Keratinocyte (primary cell): ENCODE data around the gene PMF1.

Experiments
- EZH2 ChIP-seq: IDR thresholded peaks from one replicate; pipeline ENCODE4 v1.6.1; 2012; ENCODE audit warnings: inconsistent platforms, mild to moderate bottlenecking, low read length, moderate library complexity
- TF ChIP-seq, protein P1 (sequence below), 3 experiments: IDR thresholded peaks in 1 of 3; conservative IDR thresholded peaks in 1 of 3; optimal IDR thresholded peaks in 1 of 3; 2 replicates in 2 of 3; 3 replicates in 1 of 3; pipeline versions ENCODE3 to v1.5.1; 2011; ENCODE audit warnings: low read length in 3 of 3, mild to moderate bottlenecking in 3 of 3, moderate library complexity in 2 of 3, control low read depth in 1 of 3, inconsistent platforms in 1 of 3; ENCODE audit not compliant: insufficient read depth in 2 of 3; ENCODE audit errors: extremely low read depth in 1 of 3

DNA sequence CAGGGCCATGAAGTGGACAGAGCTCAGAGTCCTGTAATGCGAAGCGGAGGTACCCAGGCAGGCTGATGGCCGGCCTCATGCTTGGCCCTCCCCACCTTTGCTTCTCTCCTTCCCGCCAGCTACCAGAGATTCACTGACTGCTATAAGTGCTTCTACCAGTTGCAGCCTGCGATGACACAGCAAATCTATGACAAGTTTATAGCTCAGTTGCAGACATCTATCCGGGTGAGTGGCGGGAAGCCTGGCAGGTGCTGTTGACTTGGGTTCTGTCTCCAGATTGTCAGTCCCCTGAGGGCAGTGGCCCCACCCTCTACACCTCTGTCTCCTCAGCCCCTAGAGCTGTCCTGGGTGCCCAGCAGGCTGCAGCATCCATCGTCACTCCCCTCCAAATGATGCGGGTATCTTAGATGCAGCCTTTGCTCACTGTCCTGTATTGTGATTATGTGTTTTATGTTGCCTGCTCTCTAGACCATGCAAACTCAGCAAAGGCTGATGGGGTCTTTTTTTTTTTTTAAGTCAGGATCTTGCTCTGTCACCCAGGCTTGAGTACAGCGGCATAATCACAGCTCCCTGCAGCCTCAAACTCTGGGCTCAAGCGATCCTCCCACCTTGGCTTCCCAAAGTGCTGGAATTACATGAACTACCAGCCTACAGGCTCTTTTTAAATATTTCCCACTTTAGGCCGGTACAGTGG, 19.5 kb downstream of the PMF1 start:
- TF ChIP-seq, protein P1, sequence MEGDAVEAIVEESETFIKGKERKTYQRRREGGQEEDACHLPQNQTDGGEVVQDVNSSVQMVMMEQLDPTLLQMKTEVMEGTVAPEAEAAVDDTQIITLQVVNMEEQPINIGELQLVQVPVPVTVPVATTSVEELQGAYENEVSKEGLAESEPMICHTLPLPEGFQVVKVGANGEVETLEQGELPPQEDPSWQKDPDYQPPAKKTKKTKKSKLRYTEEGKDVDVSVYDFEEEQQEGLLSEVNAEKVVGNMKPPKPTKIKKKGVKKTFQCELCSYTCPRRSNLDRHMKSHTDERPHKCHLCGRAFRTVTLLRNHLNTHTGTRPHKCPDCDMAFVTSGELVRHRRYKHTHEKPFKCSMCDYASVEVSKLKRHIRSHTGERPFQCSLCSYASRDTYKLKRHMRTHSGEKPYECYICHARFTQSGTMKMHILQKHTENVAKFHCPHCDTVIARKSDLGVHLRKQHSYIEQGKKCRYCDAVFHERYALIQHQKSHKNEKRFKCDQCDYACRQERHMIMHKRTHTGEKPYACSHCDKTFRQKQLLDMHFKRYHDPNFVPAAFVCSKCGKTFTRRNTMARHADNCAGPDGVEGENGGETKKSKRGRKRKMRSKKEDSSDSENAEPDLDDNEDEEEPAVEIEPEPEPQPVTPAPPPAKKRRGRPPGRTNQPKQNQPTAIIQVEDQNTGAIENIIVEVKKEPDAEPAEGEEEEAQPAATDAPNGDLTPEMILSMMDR (optimal IDR thresholded peaks at IDR 0.05 in 1 of 3, IDR thresholded peaks at IDR 0.05 in 1 of 3, conservative IDR thresholded peaks at IDR 0.05 in 1 of 3; ENCODE audit: extremely low read depth in 1 of 3, insufficient read depth in 2 of 3, low read length in 3 of 3) = no peak
- no peak for TF ChIP-seq EZH2
